GM23338 (cell line): ENCODE measurements around the gene TMEM98.

Source experiments
- CTCF ChIP-seq, 2 experiments: fragments of 200-600 bp in 1 of 2; sonication (generic) in 1 of 2; conservative IDR thresholded peaks; 2 replicates each; pipeline versions ENCODE4 v1.5.1 to v1.6.1; 2016 to 2017; ENCODE audit warnings: antibody characterized with exemption in 2 of 2, low read depth in 2 of 2, mild to moderate bottlenecking in 2 of 2, moderate library complexity in 1 of 2
- EZH2 ChIP-seq: fragments of 200-600 bp; sonication (generic); IDR thresholded peaks from one replicate; pipeline ENCODE4 v1.8.0; 2017; ENCODE audit warnings: antibody characterized with exemption, mild to moderate bottlenecking, low read depth; ENCODE audit not compliant: unreplicated experiment
- POLR2AphosphoS5 ChIP-seq: IDR thresholded peaks from 2 replicates; pipeline ENCODE4 v1.6.1; 2016; ENCODE audit warnings: antibody characterized with exemption, low read depth

DNA sequence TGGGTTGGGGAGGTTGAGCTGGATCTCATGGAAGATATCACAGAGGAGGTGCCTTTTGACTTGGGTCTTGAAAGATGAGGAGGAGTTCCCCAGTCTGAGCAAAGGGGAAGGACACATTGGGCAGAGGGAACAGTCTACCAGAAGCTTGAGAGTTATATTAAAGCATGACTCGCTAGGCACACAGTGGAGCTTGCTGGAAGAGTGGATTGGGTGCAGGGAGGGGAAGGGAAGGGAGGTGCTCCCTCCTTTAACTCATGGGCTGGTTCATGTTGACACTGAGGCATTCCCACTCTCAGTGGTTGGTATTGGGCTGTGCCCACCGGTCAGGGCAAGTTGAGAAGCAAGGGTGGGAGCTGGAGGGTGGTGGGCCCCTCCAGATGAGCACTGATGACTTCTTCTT, 5.9 kb downstream of the TMEM98 start:
- TF ChIP-seq CTCF (conservative IDR thresholded peaks at IDR 0.05; ENCODE audit: low read depth in 2 of 2) (no peak), POLR2AphosphoS5 (no peak), EZH2 (no peak)
